Erythroblast (primary cell): ENCODE results near the gene SEZ6L.

Experiments used
- GATA1 ChIP-seq: IDR thresholded peaks from 2 replicates; pipeline ENCODE4 v1.6.1; 2011; ENCODE audit warnings: low read depth, mild to moderate bottlenecking, control low read depth, low read length, moderate library complexity
- POLR2A ChIP-seq: IDR thresholded peaks from 2 replicates; pipeline ENCODE4 v1.6.1; 2011; ENCODE audit warnings: mild to moderate bottlenecking, low read length

- no peak for TF ChIP-seq POLR2A
- TF ChIP-seq GATA1: no peak
Observed at GRCh38 chr22:26139310-26139709, 30.0 kb upstream of the SEZ6L start.
